ENCODE measurements around the gene JAGN1. TPM values are rescaled to one million over a fixed set of nuclear protein-coding genes. Genes with fewer than 3 reads are reported as not detected.

JAGN1 gene
- total and polyA plus RNA-seq, 9 of the 15 experiments (the other 6 are each of a cell fraction or from before 2014, with no cell fraction given) = 31.6 to 77.8 (median 40.3) TPM

DNA sequence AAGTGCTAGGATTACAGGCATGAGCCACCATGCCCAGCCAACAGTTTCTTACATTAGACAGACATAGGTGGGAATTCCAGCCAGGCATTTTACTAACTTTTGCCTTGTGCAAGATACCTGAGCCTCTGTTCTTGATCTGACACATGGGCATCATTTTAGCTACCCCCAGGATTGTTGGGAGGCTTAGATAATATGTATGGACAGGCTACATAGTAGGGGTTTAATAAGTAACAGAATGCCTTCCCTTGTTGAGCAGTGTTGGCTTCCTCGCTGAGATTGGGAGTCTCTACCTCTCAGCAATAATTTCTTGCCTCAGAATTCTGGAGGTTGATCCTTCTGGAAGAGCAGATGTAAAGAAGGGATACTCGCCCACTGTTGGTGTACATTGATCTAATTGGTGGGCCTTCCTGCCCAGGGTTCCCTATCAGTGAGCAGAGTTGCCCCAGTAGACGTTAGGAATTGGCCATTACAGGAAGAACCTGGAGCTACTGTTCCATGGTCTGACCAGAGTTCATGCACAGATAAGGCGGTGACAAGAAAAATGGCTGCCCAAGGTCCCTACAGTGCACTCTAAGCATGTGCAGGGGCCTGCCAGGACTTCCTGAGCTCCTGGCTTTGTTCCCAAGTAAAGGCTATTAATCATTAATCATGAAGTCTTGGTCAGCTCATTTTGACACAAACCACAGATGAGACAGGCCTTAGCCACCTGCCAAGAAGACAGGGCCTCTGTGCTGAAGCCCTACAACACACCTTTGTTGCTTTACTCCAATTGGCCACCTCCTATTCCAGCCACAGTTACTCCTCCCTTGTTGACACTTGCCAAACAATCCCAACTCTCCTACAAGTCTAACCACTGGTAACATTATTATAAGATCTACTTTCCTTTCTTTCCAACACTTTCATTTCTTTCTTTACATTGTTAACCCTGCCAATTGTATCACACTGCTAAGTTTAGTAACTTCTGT lies 7.3 kb downstream of the JAGN1 start (continued):
- no peak for TF ChIP-seq ZNF609 (CRISPR knock-in tag; IDR thresholded peaks at IDR 0.05; ENCODE audit: borderline replicate concordance)
- TF ChIP-seq, protein P1, sequence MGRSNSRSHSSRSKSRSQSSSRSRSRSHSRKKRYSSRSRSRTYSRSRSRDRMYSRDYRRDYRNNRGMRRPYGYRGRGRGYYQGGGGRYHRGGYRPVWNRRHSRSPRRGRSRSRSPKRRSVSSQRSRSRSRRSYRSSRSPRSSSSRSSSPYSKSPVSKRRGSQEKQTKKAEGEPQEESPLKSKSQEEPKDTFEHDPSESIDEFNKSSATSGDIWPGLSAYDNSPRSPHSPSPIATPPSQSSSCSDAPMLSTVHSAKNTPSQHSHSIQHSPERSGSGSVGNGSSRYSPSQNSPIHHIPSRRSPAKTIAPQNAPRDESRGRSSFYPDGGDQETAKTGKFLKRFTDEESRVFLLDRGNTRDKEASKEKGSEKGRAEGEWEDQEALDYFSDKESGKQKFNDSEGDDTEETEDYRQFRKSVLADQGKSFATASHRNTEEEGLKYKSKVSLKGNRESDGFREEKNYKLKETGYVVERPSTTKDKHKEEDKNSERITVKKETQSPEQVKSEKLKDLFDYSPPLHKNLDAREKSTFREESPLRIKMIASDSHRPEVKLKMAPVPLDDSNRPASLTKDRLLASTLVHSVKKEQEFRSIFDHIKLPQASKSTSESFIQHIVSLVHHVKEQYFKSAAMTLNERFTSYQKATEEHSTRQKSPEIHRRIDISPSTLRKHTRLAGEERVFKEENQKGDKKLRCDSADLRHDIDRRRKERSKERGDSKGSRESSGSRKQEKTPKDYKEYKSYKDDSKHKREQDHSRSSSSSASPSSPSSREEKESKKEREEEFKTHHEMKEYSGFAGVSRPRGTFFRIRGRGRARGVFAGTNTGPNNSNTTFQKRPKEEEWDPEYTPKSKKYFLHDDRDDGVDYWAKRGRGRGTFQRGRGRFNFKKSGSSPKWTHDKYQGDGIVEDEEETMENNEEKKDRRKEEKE (IDR thresholded peaks at IDR 0.05; ENCODE audit: borderline replicate concordance in 1 of 2, control insufficient read depth in 1 of 2, low read depth in 2 of 2, low read length in 1 of 2) = no peak
- TF ChIP-seq E4F1 (CRISPR knock-in tag; IDR thresholded peaks at IDR 0.05; ENCODE audit: borderline replicate concordance) = no peak
- no peak for TF ChIP-seq UBTF (IDR thresholded peaks at IDR 0.05; ENCODE audit: borderline replicate concordance in 1 of 2, low read depth in 2 of 2, low read length in 2 of 2)
- TF ChIP-seq OTX1 (CRISPR knock-in tag; IDR thresholded peaks at IDR 0.05) = no peak
- no peak for TF ChIP-seq MCM5 (IDR thresholded peaks at IDR 0.05; ENCODE audit: low read depth)
- no peak for TF ChIP-seq HMBOX1 (IDR thresholded peaks at IDR 0.05)
- TF ChIP-seq ZNF76 (CRISPR knock-in tag; IDR thresholded peaks at IDR 0.05; ENCODE audit: borderline replicate concordance) = no peak
- no peak for TF ChIP-seq MTA2 (IDR thresholded peaks at IDR 0.05; ENCODE audit: low read depth)
- TF ChIP-seq U2AF1 (optimal IDR thresholded peaks at IDR 0.05; ENCODE audit: low read depth, low read length) = no peak
- TF ChIP-seq ZEB2 (IDR thresholded peaks at IDR 0.05) = no peak

Data from K562 (cell line).